Ovary (tissue), 9 donors: ENCODE data around the gene ST6GALNAC3. TPM values are rescaled to one million over a fixed set of nuclear protein-coding genes. Genes with fewer than 3 reads are reported as not detected.

Source experiments
- DNase-seq, 5 donors: peaks; one replicate each; pipeline ENCODE4 v3.0.0-alpha.2; 2019 to 2020
- H3K27ac ChIP-seq, 2 donors: fragments of 200-600 bp; one replicate each; pipeline versions ENCODE4 v1.5.1 to v1.8.0; 2019 to 2022
- H3K27me3 ChIP-seq: fragments of 200-600 bp; one replicate; pipeline ENCODE4 v1.8.0; 2022
- H3K36me3 ChIP-seq: fragments of 200-600 bp; sonication (generic); one replicate; pipeline ENCODE4 v1.5.1; 2019
- H3K4me1 ChIP-seq: one replicate; pipeline ENCODE4 v1.8.1; 2013; ENCODE audit warnings: mild to moderate bottlenecking, moderate library complexity; ENCODE audit not compliant: insufficient read depth
- H3K4me3 ChIP-seq: fragments of 200-600 bp; sonication (generic); one replicate; pipeline ENCODE4 v1.5.1; 2017
- H3K9me3 ChIP-seq, 2 donors: fragments of 200-600 bp in 1 of 2; sonication (generic) in 1 of 2; one replicate each; pipeline versions ENCODE4 v1.5.1 to v1.8.1; 2013 to 2019; ENCODE audit warnings: mild to moderate bottlenecking in 1 of 2, moderate library complexity in 1 of 2
- CTCF ChIP-seq, 3 donors: fragments of 450-650 bp in 2 of 3; fragments of 200-600 bp in 1 of 3; IDR thresholded peaks; one replicate each; pipeline versions ENCODE4 v1.5.1 to v1.8.0; 2016 to 2022; ENCODE audit warnings: antibody characterized with exemption in 3 of 3, mild to moderate bottlenecking in 1 of 3
- EP300 ChIP-seq: sonication (generic); formaldehyde crosslinking; IDR thresholded peaks from one replicate; pipeline ENCODE4 v1.6.1; 2017; ENCODE audit warnings: antibody characterized with exemption
- POLR2A ChIP-seq: fragments of 450-650 bp; IDR thresholded peaks from one replicate; pipeline ENCODE4 v1.6.1; 2017; ENCODE audit warnings: antibody characterized with exemption, mild to moderate bottlenecking, moderate library complexity
- WGBS, 3 donors: extraction: QIAGEN DNeasy Blood & Tissue Kit in 1 of 3; methylation state at CpG; one replicate each; pipeline versions ENCODE4 v1.1.5 to v1.1.7; 2013 to 2017; 5-methylcytosine and 5-hydroxymethylcytosine counted together
- intact Hi-C, 4 donors: fragments of 100-400 bp; cut with DNase I; formaldehyde crosslinking; loops; one replicate each; pipeline versions ENCODE4 v1.11.0 to v1.15.1; 2022 to 2023
- polyA plus RNA-seq, 2 donors: library from polyadenylated mRNA; stranded (reverse); fragments of 200-250 nt in 1 of 2; fragments of 350-450 nt in 1 of 2; fragmentation: Illumina TruSeq in 1 of 2; extraction: RNeasy Lipid Tissue Mini Kit (QIAGEN cat#74804) in 1 of 2; gene quantifications; one replicate each; pipeline ENCODE4 v1.2.3, GENCODE V29; 2013 to 2014
- total RNA-seq, 7 donors: library from RNA; depleted of rRNA in 2 of 7; stranded (reverse); fragments of >200 nt in 2 of 7; fragmentation: NEBNext Ultra II Directional in 3 of 7; extraction: Animal tissue kit (Norgen Biotek cat#: 25700) in 3 of 7; gene quantifications; one replicate each; pipeline versions ENCODE4 v1.1.0 to v1.2.4, GENCODE V29; 2016 to 2023
- donor health status: DM: no; HTN: no; CAD: no; lungs with moderate emphysema.
- donor health status: DM: no; HTN: no; CAD: no.
- donor health status: Bipolar disorder and iron deficiency.
- donor health status: DM: yes; HTN: yes; CAD: no.
- donor health status: DM: no; HTN: no; CAD: no.
- donor health status: DM: yes; HTN: yes; CAD: no.

ST6GALNAC3 gene
- total and polyA plus RNA-seq, 9 donors = 1.9 to 6.7 (median 4.0) TPM

GRCh38 chr1:76572229-76572628 lies 497.7 kb downstream of the ST6GALNAC3 start:
- intact Hi-C loops = no loop called here
- no peak for TF ChIP-seq CTCF (IDR thresholded peaks at IDR 0.05)
- TF ChIP-seq POLR2A = no peak
- no peak for TF ChIP-seq EP300
- peaks cover 1% of the 10 kb centered on the region for H3K4me1 ChIP-seq
- no peaks in the 10 kb centered on the region for H3K9me3 ChIP-seq
- H3K4me3 ChIP-seq = no peak overlapping the region
- H3K27me3 ChIP-seq = no peaks in the 10 kb centered on the region
- no peak overlapping the region for H3K27ac ChIP-seq
- DNase-seq = no peak
- H3K36me3 ChIP-seq = no peaks in the 10 kb centered on the region

- intact Hi-C loops = no loop called here
- no peaks in the 10 kb centered on the region for H3K4me1 ChIP-seq
- no peak for DNase-seq
- no peak overlapping the region for H3K27ac ChIP-seq
- 16 to 30% (median 16%) methylated on average over 3 of the region's 3 CpGs for WGBS, 3 donors
- no peaks in the 10 kb centered on the region for H3K9me3 ChIP-seq
- no peaks in the 10 kb centered on the region for H3K36me3 ChIP-seq
- H3K4me3 ChIP-seq = no peak overlapping the region
- no peaks in the 10 kb centered on the region for H3K27me3 ChIP-seq
- TF ChIP-seq EP300 (no peak), POLR2A (no peak), CTCF (IDR thresholded peaks at IDR 0.05) (no peak)
Measured at GRCh38 chr1:76576876-76577524, 502.5 kb downstream of the ST6GALNAC3 start.

- H3K9me3 ChIP-seq = no peaks in the 10 kb centered on the region
- intact Hi-C loops = no loop called here
- WGBS, 3 donors = 47 to 65% (median 54%) methylated on average over 3 of the region's 3 CpGs
Measured at GRCh38 chr1:76577525-76578185, 503.1 kb downstream of the ST6GALNAC3 start.

GRCh38 chr1:76580206-76580605 lies 505.7 kb downstream of the ST6GALNAC3 start:
- intact Hi-C loops = no loop called here
- 79 to 87% (median 82%) methylated on average over 2 of the region's 2 CpGs for WGBS, 3 donors
- no peak for TF ChIP-seq EP300
- TF ChIP-seq POLR2A = no peak
- no peak for TF ChIP-seq CTCF (IDR thresholded peaks at IDR 0.05)

More at GRCh38 chr1:76577525-76578185, 503.1 kb downstream of the ST6GALNAC3 start:
- TF ChIP-seq CTCF (IDR thresholded peaks at IDR 0.05) (no peak), POLR2A (no peak), EP300 (no peak)
- no peaks in the 10 kb centered on the region for H3K36me3 ChIP-seq
- DNase-seq = no peak
- no peaks in the 10 kb centered on the region for H3K4me1 ChIP-seq
- no peak overlapping the region for H3K27ac ChIP-seq
- no peak overlapping the region for H3K4me3 ChIP-seq
- H3K27me3 ChIP-seq = no peaks in the 10 kb centered on the region

More at GRCh38 chr1:76580206-76580605, 505.7 kb downstream of the ST6GALNAC3 start:
- no peak for DNase-seq
- Histone ChIP-seq H3K4me1 (no peaks in the 10 kb centered on the region), H3K27ac (no peak overlapping the region), H3K27me3 (no peaks in the 10 kb centered on the region), H3K36me3 (no peaks in the 10 kb centered on the region), H3K4me3 (no peak overlapping the region), H3K9me3 (no peaks in the 10 kb centered on the region)
